SK-N-MC (cell line): ENCODE results near the gene CEMIP.
"Not testable (repeated sequence)": the region's sequence is repeated elsewhere in the genome, so short reads cannot be mapped to it uniquely, and the experiment has no call there.

Experiments
- DNase-seq: peaks from one replicate; pipeline ENCODE4 v3.0.0-alpha.2; 2011; ENCODE audit warnings: low read depth, low spot score
- H3K27ac ChIP-seq: fragments of 200-600 bp; sonication (generic); 2 replicates; pipeline ENCODE4 v1.5.1; 2016; ENCODE audit warnings: mixed run types
- H3K36me3 ChIP-seq: fragments of 200-600 bp; sonication (generic); 2 replicates; pipeline ENCODE4 v1.6.1; 2017; ENCODE audit warnings: antibody characterized with exemption, low read length, mixed read lengths; ENCODE audit not compliant: insufficient read depth
- H3K4me3 ChIP-seq: fragments of 200-600 bp; sonication (generic); 2 replicates; pipeline ENCODE4 v1.5.1; 2016
- H3K9ac ChIP-seq: fragments of 200-600 bp; sonication (generic); 2 replicates; pipeline ENCODE4 v1.8.0; 2017; ENCODE audit warnings: mixed run types, mixed read lengths; ENCODE audit not compliant: insufficient read length
- H3K9me3 ChIP-seq: fragments of 200-600 bp; sonication (generic); 2 replicates; pipeline ENCODE4 v1.6.1; 2017; ENCODE audit warnings: low read depth, mild to moderate bottlenecking, antibody characterized with exemption, low read length, moderate library complexity, mixed read lengths
- EZH2 ChIP-seq: fragments of 200-600 bp; sonication (generic); IDR thresholded peaks from one replicate; pipeline ENCODE4 v1.6.1; 2017; ENCODE audit warnings: antibody characterized with exemption
- FOXP2 ChIP-seq: optimal IDR thresholded peaks from 2 replicates; pipeline ENCODE3; 2011; ENCODE audit warnings: mild to moderate bottlenecking, moderate library complexity; ENCODE audit not compliant: insufficient read depth; ENCODE audit errors: extremely low read length, control extremely low read depth
- POLR2AphosphoS5 ChIP-seq: IDR thresholded peaks from 2 replicates; pipeline ENCODE4 v1.6.1; 2012; ENCODE audit warnings: mild to moderate bottlenecking, low read depth, low read length, borderline replicate concordance

The CEMIP gene

GRCh38 chr15:80950291-80951078 lies 171.3 kb downstream of the CEMIP start:
- no peaks in the 10 kb centered on the region for H3K36me3 ChIP-seq
- H3K4me3 ChIP-seq, result no peak overlapping the region
- no peak overlapping the region for H3K27ac ChIP-seq
- no peaks in the 10 kb centered on the region for H3K9me3 ChIP-seq
- TF ChIP-seq EZH2 (no peak), POLR2AphosphoS5 (no peak), FOXP2 (no peak)
- H3K9ac ChIP-seq, result no peak overlapping the region
- no peak for DNase-seq

- no peak overlapping the region for H3K27ac ChIP-seq
- H3K9me3 ChIP-seq, result no peaks in the 10 kb centered on the region
- H3K9ac ChIP-seq, result no peak overlapping the region
- no peak for TF ChIP-seq POLR2AphosphoS5
- no peak for TF ChIP-seq FOXP2
- no peak for TF ChIP-seq EZH2
- H3K4me3 ChIP-seq, result no peak overlapping the region
- no peaks in the 10 kb centered on the region for H3K36me3 ChIP-seq
- DNase-seq, result no peak
Measured at GRCh38 chr15:80951941-80952340, 172.8 kb downstream of the CEMIP start.

GRCh38 chr15:80953001-80953952 lies 174.1 kb downstream of the CEMIP start:
- no peak for DNase-seq
- TF ChIP-seq FOXP2 (no peak), POLR2AphosphoS5 (no peak), EZH2 (no peak)
- H3K4me3 ChIP-seq, result no peak overlapping the region
- no peak overlapping the region for H3K27ac ChIP-seq
- no peaks in the 10 kb centered on the region for H3K9me3 ChIP-seq
- no peak overlapping the region for H3K9ac ChIP-seq
- no peaks in the 10 kb centered on the region for H3K36me3 ChIP-seq

- TF ChIP-seq POLR2AphosphoS5, result no peak
- TF ChIP-seq EZH2, result no peak
- TF ChIP-seq FOXP2, result no peak
- Histone ChIP-seq H3K36me3 (no peaks in the 10 kb centered on the region), H3K9me3 (no peaks in the 10 kb centered on the region), H3K4me3 (no peak overlapping the region), H3K27ac (no peak overlapping the region), H3K9ac (no peak overlapping the region)
- no peak for DNase-seq
Measured at GRCh38 chr15:80953953-80954778, 175.0 kb downstream of the CEMIP start.

- H3K27ac ChIP-seq, H3K9ac ChIP-seq, H3K9me3 ChIP-seq, DNase-seq, H3K4me3 ChIP-seq, H3K36me3 ChIP-seq: not testable (repeated sequence)
Measured at GRCh38 chr15:80955571-80956452, 176.6 kb downstream of the CEMIP start.

- Histone ChIP-seq H3K27ac (no peak overlapping the region), H3K4me3 (no peak overlapping the region)
Measured at GRCh38 chr15:80957556-80957955, 178.4 kb downstream of the CEMIP start.

GRCh38 chr15:80957976-80958375 lies 178.8 kb downstream of the CEMIP start:
- Histone ChIP-seq H3K4me3 (no peak overlapping the region), H3K9ac (no peak overlapping the region), H3K27ac (no peak overlapping the region), H3K36me3 (no peaks in the 10 kb centered on the region), H3K9me3 (no peaks in the 10 kb centered on the region)
- DNase-seq, result no peak
- TF ChIP-seq POLR2AphosphoS5 (no peak), EZH2 (no peak), FOXP2 (no peak)

More at GRCh38 chr15:80957556-80957955, 178.4 kb downstream of the CEMIP start:
- DNase-seq, result no peak
- no peak overlapping the region for H3K9ac ChIP-seq
- TF ChIP-seq POLR2AphosphoS5, result no peak
- no peak for TF ChIP-seq EZH2
- TF ChIP-seq FOXP2, result no peak
- H3K36me3 ChIP-seq, result no peaks in the 10 kb centered on the region
- no peaks in the 10 kb centered on the region for H3K9me3 ChIP-seq
